A549 (cell line): ENCODE results near the gene SRRM1.
"Not testable (repeated sequence)": the region's sequence is repeated elsewhere in the genome, so short reads cannot be mapped to it uniquely, and the experiment has no call there.

ENCODE experiments used
- BHLHE40 ChIP-seq: IDR thresholded peaks from 2 replicates; pipeline ENCODE4 v1.6.1; 2012; ENCODE audit warnings: low read depth, low read length, inconsistent platforms
- ESRRA ChIP-seq: fragments of 150-350 bp; IDR thresholded peaks from 2 replicates; pipeline ENCODE4 v1.6.1; 2014; ENCODE audit warnings: mild to moderate bottlenecking, low read length, borderline replicate concordance
- POLR2A ChIP-seq: IDR thresholded peaks from 2 replicates; pipeline ENCODE4 v1.6.1; 2012; ENCODE audit warnings: mild to moderate bottlenecking, low read length
- POLR2AphosphoS2 ChIP-seq: conservative IDR thresholded peaks from 2 replicates; pipeline ENCODE4 v1.6.1; 2012; ENCODE audit warnings: low read length, improper control_type of control experiment, inconsistent platforms
- SMC3 ChIP-seq: fragments of >200 bp; sonication (Bioruptor Twin); formaldehyde crosslinking; IDR thresholded peaks from 3 replicates; pipeline ENCODE4 v1.6.1; 2018; ENCODE audit warnings: inconsistent platforms
- ZFP36 ChIP-seq: fragments of 450-650 bp; IDR thresholded peaks from 2 replicates; pipeline ENCODE4 v1.6.1; 2014; ENCODE audit warnings: borderline replicate concordance; ENCODE audit not compliant: partially characterized antibody
- ZNF302 ChIP-seq: fragments of 250-450 bp; sonication (Bioruptor Pico); IDR thresholded peaks from 2 replicates; pipeline ENCODE4 v1.9.0; 2021; ENCODE audit warnings: inconsistent platforms, mild to moderate bottlenecking, moderate library complexity
- TF ChIP-seq, protein P1 (sequence below): fragments of >200 bp; sonication (Bioruptor Twin); formaldehyde crosslinking; IDR thresholded peaks from 3 replicates; pipeline ENCODE4 v1.5.1; 2016
- TF ChIP-seq, protein P2 (sequence below): fragments of 450-650 bp; IDR thresholded peaks from 2 replicates; pipeline ENCODE4 v1.6.1; 2014; ENCODE audit warnings: antibody characterized with exemption
- TF ChIP-seq, protein P3 (sequence below): IDR thresholded peaks from 2 replicates; pipeline ENCODE4 v1.6.1; 2012
- TF ChIP-seq, protein P4 (sequence below): fragments of 200-600 bp; sonication (generic); IDR thresholded peaks from 2 replicates; pipeline ENCODE4 v1.6.1; 2016; ENCODE audit warnings: antibody characterized with exemption, mild to moderate bottlenecking, moderate library complexity
- TF ChIP-seq, protein P5 (sequence below): IDR thresholded peaks from 2 replicates; pipeline ENCODE4 v1.6.1; 2012

DNA sequence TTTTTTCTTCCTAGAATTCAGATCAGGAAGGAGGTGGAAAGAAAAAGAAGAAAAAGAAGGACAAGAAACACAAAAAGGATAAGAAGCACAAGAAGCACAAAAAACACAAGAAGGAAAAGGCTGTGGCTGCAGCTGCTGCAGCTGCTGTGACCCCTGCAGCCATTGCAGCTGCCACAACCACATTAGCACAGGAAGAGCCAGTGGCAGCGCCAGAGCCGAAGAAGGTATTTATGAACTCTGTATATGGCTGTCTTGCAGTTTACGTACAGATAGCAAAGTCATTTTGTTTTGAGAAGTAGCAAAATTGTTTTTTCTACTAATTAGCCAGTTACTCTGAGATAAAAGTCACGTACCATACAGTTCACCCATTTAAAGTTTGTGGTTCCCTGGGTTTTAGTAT lies 28.3 kb downstream of the SRRM1 start:
- TF ChIP-seq, protein P1, sequence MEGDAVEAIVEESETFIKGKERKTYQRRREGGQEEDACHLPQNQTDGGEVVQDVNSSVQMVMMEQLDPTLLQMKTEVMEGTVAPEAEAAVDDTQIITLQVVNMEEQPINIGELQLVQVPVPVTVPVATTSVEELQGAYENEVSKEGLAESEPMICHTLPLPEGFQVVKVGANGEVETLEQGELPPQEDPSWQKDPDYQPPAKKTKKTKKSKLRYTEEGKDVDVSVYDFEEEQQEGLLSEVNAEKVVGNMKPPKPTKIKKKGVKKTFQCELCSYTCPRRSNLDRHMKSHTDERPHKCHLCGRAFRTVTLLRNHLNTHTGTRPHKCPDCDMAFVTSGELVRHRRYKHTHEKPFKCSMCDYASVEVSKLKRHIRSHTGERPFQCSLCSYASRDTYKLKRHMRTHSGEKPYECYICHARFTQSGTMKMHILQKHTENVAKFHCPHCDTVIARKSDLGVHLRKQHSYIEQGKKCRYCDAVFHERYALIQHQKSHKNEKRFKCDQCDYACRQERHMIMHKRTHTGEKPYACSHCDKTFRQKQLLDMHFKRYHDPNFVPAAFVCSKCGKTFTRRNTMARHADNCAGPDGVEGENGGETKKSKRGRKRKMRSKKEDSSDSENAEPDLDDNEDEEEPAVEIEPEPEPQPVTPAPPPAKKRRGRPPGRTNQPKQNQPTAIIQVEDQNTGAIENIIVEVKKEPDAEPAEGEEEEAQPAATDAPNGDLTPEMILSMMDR = not testable (repeated sequence)
- TF ChIP-seq SMC3; ZNF302 (CRISPR knock-in tag); ESRRA; ZFP36; POLR2A; BHLHE40; POLR2AphosphoS2: not testable (repeated sequence)
- TF ChIP-seq, protein P2, sequence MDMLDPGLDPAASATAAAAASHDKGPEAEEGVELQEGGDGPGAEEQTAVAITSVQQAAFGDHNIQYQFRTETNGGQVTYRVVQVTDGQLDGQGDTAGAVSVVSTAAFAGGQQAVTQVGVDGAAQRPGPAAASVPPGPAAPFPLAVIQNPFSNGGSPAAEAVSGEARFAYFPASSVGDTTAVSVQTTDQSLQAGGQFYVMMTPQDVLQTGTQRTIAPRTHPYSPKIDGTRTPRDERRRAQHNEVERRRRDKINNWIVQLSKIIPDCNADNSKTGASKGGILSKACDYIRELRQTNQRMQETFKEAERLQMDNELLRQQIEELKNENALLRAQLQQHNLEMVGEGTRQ = not testable (repeated sequence)
- TF ChIP-seq, protein P3, sequence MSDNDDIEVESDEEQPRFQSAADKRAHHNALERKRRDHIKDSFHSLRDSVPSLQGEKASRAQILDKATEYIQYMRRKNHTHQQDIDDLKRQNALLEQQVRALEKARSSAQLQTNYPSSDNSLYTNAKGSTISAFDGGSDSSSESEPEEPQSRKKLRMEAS = not testable (repeated sequence)
- TF ChIP-seq, protein P4, sequence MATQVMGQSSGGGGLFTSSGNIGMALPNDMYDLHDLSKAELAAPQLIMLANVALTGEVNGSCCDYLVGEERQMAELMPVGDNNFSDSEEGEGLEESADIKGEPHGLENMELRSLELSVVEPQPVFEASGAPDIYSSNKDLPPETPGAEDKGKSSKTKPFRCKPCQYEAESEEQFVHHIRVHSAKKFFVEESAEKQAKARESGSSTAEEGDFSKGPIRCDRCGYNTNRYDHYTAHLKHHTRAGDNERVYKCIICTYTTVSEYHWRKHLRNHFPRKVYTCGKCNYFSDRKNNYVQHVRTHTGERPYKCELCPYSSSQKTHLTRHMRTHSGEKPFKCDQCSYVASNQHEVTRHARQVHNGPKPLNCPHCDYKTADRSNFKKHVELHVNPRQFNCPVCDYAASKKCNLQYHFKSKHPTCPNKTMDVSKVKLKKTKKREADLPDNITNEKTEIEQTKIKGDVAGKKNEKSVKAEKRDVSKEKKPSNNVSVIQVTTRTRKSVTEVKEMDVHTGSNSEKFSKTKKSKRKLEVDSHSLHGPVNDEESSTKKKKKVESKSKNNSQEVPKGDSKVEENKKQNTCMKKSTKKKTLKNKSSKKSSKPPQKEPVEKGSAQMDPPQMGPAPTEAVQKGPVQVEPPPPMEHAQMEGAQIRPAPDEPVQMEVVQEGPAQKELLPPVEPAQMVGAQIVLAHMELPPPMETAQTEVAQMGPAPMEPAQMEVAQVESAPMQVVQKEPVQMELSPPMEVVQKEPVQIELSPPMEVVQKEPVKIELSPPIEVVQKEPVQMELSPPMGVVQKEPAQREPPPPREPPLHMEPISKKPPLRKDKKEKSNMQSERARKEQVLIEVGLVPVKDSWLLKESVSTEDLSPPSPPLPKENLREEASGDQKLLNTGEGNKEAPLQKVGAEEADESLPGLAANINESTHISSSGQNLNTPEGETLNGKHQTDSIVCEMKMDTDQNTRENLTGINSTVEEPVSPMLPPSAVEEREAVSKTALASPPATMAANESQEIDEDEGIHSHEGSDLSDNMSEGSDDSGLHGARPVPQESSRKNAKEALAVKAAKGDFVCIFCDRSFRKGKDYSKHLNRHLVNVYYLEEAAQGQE = not testable (repeated sequence)
- TF ChIP-seq, protein P5, sequence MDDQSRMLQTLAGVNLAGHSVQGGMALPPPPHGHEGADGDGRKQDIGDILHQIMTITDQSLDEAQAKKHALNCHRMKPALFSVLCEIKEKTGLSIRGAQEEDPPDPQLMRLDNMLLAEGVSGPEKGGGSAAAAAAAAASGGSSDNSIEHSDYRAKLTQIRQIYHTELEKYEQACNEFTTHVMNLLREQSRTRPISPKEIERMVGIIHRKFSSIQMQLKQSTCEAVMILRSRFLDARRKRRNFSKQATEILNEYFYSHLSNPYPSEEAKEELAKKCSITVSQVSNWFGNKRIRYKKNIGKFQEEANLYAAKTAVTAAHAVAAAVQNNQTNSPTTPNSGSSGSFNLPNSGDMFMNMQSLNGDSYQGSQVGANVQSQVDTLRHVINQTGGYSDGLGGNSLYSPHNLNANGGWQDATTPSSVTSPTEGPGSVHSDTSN = not testable (repeated sequence)
